Ascending aorta (tissue), 2 donors: ENCODE measurements around the gene BTF3. TPM values are rescaled to one million over a fixed set of nuclear protein-coding genes. Genes with fewer than 3 reads are reported as not detected.

Source experiments
- DNase-seq, 2 donors: peaks; one replicate each; pipeline ENCODE4 v3.0.0-alpha.2; 2019; ENCODE audit warnings: low spot score in 2 of 2
- H3K27ac ChIP-seq, 2 donors: fragments of 200-600 bp; sonication (generic); one replicate each; pipeline ENCODE4 v1.5.1; 2016 to 2017; ENCODE audit warnings: mild to moderate bottlenecking in 1 of 2
- H3K27me3 ChIP-seq: fragments of 200-600 bp; sonication (generic); one replicate; pipeline ENCODE4 v1.5.1; 2017
- H3K36me3 ChIP-seq, 2 donors: fragments of 200-600 bp; sonication (generic); one replicate each; pipeline ENCODE4 v1.5.1; 2016
- H3K4me1 ChIP-seq, 2 donors: fragments of 200-600 bp; sonication (generic); one replicate each; pipeline ENCODE4 v1.5.1; 2016 to 2017; ENCODE audit warnings: mild to moderate bottlenecking in 1 of 2
- H3K4me3 ChIP-seq, 2 donors: fragments of 200-600 bp; sonication (generic); one replicate each; pipeline ENCODE4 v1.5.1; 2016 to 2017; ENCODE audit warnings: mild to moderate bottlenecking in 1 of 2
- H3K9me3 ChIP-seq, 2 donors: fragments of 200-600 bp; sonication (generic); one replicate each; pipeline ENCODE4 v1.5.1; 2016
- CTCF ChIP-seq, 3 experiments: fragments of 200-600 bp in 2 of 3; fragments of 450-650 bp in 1 of 3; sonication (generic) in 2 of 3; IDR thresholded peaks; one replicate each; pipeline ENCODE4 v1.5.1; 2016 to 2019; ENCODE audit warnings: antibody characterized with exemption in 3 of 3, mild to moderate bottlenecking in 1 of 3, moderate library complexity in 1 of 3
- intact Hi-C: fragments of 100-400 bp; cut with DNase I; formaldehyde crosslinking; loops from one replicate; pipeline ENCODE4 v1.15.1; 2023
- total RNA-seq: library from RNA; depleted of rRNA; stranded (reverse); fragments of >200 nt; gene quantifications from one replicate; pipeline ENCODE4 v1.1.0, GENCODE V29; 2016

The BTF3 gene
- total RNA-seq, 1 donor from 2014 or later = 235 TPM

GRCh38 chr5:73539730-73540129, 41.5 kb downstream of the BTF3 start:
- intact Hi-C loops = loop anchor here (2.0 kb wide), 1 partner anchor 25 kb away; the partner anchor contains the start of genes ANKRA2 and UTP15
- H3K4me3 ChIP-seq = no peak overlapping the region
- TF ChIP-seq CTCF (IDR thresholded peaks at IDR 0.05) = no peak
- H3K27ac ChIP-seq = no peak overlapping the region
- H3K27me3 ChIP-seq = no peaks in the 10 kb centered on the region
- no peak for DNase-seq
- no peaks in the 10 kb centered on the region for H3K9me3 ChIP-seq
- H3K4me1 ChIP-seq = peaks cover 11 to 22% of the 10 kb centered on the region in 2 donors
- H3K36me3 ChIP-seq = no peaks in the 10 kb centered on the region

GRCh38 chr5:73540192-73540591, 42.0 kb downstream of the BTF3 start:
- intact Hi-C loops = no loop called here
- no peak for TF ChIP-seq CTCF (IDR thresholded peaks at IDR 0.05)

GRCh38 chr5:73542020-73542419, 43.8 kb downstream of the BTF3 start:
- DNase-seq = no peak
- H3K4me1 ChIP-seq = peaks cover 11 to 22% of the 10 kb centered on the region in 2 donors
- peak overlapping the region; percentile 6 to 63 for H3K27ac ChIP-seq
- H3K36me3 ChIP-seq = no peaks in the 10 kb centered on the region
- no peak for TF ChIP-seq CTCF (IDR thresholded peaks at IDR 0.05)
- H3K4me3 ChIP-seq = no peak overlapping the region
- intact Hi-C loops = no loop called here
- H3K9me3 ChIP-seq = no peaks in the 10 kb centered on the region
- no peaks in the 10 kb centered on the region for H3K27me3 ChIP-seq

More at GRCh38 chr5:73540192-73540591, 42.0 kb downstream of the BTF3 start:
- Histone ChIP-seq H3K4me1 (peaks cover 11 to 22% of the 10 kb centered on the region in 2 donors), H3K9me3 (no peaks in the 10 kb centered on the region), H3K27ac (no peak overlapping the region), H3K27me3 (no peaks in the 10 kb centered on the region), H3K4me3 (no peak overlapping the region), H3K36me3 (no peaks in the 10 kb centered on the region)
- DNase-seq = no peak

GRCh38 chr5:73544429-73545402, 46.5 kb downstream of the BTF3 start:
- no peak for TF ChIP-seq CTCF (IDR thresholded peaks at IDR 0.05)
- no peaks in the 10 kb centered on the region for H3K27me3 ChIP-seq
- H3K36me3 ChIP-seq = no peaks in the 10 kb centered on the region
- no peak for DNase-seq
- H3K27ac ChIP-seq = no peak overlapping the region
- intact Hi-C loops = no loop called here
- H3K4me3 ChIP-seq = no peak overlapping the region
- H3K4me1 ChIP-seq = peaks cover 0 to 7% of the 10 kb centered on the region in 2 donors
- no peaks in the 10 kb centered on the region for H3K9me3 ChIP-seq

GRCh38 chr5:73545403-73545779, 47.1 kb downstream of the BTF3 start:
- Histone ChIP-seq H3K27me3 (no peaks in the 10 kb centered on the region), H3K4me1 (peaks cover 0 to 5% of the 10 kb centered on the region in 2 donors), H3K36me3 (no peaks in the 10 kb centered on the region), H3K9me3 (no peaks in the 10 kb centered on the region), H3K4me3 (no peak overlapping the region), H3K27ac (no peak overlapping the region)
- intact Hi-C loops = no loop called here
- no peak for TF ChIP-seq CTCF (IDR thresholded peaks at IDR 0.05)
- DNase-seq = no peak
